A673 (cell line): ENCODE data around the gene LARP4B. TPM values are rescaled to one million over a fixed set of nuclear protein-coding genes. Genes with fewer than 3 reads are reported as not detected.

ENCODE experiments used
- BruUV-seq: library from RNA; stranded (reverse); fragments of 400-500 nt; replicated peaks from 2 replicates; lab custom pipeline; 2021; lab: Mats Ljungman, UMichigan
- CTCF ChIA-PET: fragments of 300-600 bp; sonication (Branson Sonifier 250); formaldehyde crosslinking; loops from one replicate; lab custom pipeline; 2022; ENCODE audit warnings: antibody characterized with exemption; lab: Charles Lee
- POLR2A ChIA-PET: fragments of 300-600 bp; sonication (Branson Sonifier 250); formaldehyde crosslinking; loops from one replicate; lab custom pipeline; 2022; ENCODE audit warnings: antibody characterized with exemption; ENCODE audit not compliant: low non-redundant PET; lab: Charles Lee
- DNase-seq: peaks from one replicate; pipeline ENCODE4 v3.0.0-alpha.2; 2015; ENCODE audit warnings: low spot score
- H3K27ac ChIP-seq: fragments of 200-600 bp; sonication (generic); 2 replicates; pipeline ENCODE4 v1.5.1; 2016; ENCODE audit warnings: mixed run types, low read depth, mild to moderate bottlenecking, mixed read lengths, antibody characterized with exemption, low read length; ENCODE audit not compliant: poor library complexity, severe bottlenecking
- H3K27me3 ChIP-seq: fragments of 200-600 bp; sonication (generic); replicated peaks from 2 replicates; pipeline ENCODE4 v1.6.1; 2017; ENCODE audit warnings: mixed run types, low read depth, mild to moderate bottlenecking, mixed read lengths, antibody characterized with exemption, low read length; ENCODE audit not compliant: insufficient read depth, poor library complexity
- H3K36me3 ChIP-seq: fragments of 200-600 bp; sonication (generic); 2 replicates; pipeline ENCODE4 v1.6.1; 2016; ENCODE audit warnings: mixed run types, mild to moderate bottlenecking, mixed read lengths, antibody characterized with exemption, low read length; ENCODE audit not compliant: insufficient read depth, poor library complexity, severe bottlenecking
- H3K4me1 ChIP-seq: fragments of 200-600 bp; sonication (generic); 2 replicates; pipeline ENCODE4 v1.6.1; 2017; ENCODE audit warnings: mixed run types, mild to moderate bottlenecking, mixed read lengths, antibody characterized with exemption, low read length; ENCODE audit not compliant: insufficient read depth, poor library complexity, severe bottlenecking
- H3K4me3 ChIP-seq: fragments of 200-600 bp; sonication (generic); 2 replicates; pipeline ENCODE4 v1.5.1; 2016; ENCODE audit warnings: low read depth, mixed run types, mild to moderate bottlenecking, mixed read lengths, low read length; ENCODE audit not compliant: poor library complexity, severe bottlenecking
- H3K9me3 ChIP-seq: fragments of 200-600 bp; sonication (generic); 2 replicates; pipeline ENCODE4 v1.6.1; 2016; ENCODE audit warnings: mixed run types, low read depth, mild to moderate bottlenecking, mixed read lengths, antibody characterized with exemption, low read length; ENCODE audit not compliant: poor library complexity, severe bottlenecking
- EZH2 ChIP-seq: fragments of 200-600 bp; sonication (generic); IDR thresholded peaks from 2 replicates; pipeline ENCODE4 v1.6.1; 2017; ENCODE audit warnings: borderline replicate concordance, low read depth, mild to moderate bottlenecking, mixed read lengths, antibody characterized with exemption, low read length; ENCODE audit not compliant: poor library complexity, severe bottlenecking
- intact Hi-C: fragments of 100-400 bp; cut with micrococcal nuclease; formaldehyde crosslinking; loops from one replicate; pipeline ENCODE4 v1.10.0; 2022; ENCODE audit not compliant: unreplicated experiment
- total RNA-seq: library from RNA; stranded (reverse); gene quantifications from 2 replicates; pipeline ENCODE4 v1.2.3, GENCODE V29; 2021
- TF ChIP-seq, protein P1 (sequence below): fragments of 300-800, 200-600 bp; sonication (generic); conservative IDR thresholded peaks from 2 replicates; pipeline ENCODE4 v1.5.1; 2017; ENCODE audit warnings: low read depth, mild to moderate bottlenecking, antibody characterized with exemption, low read length, moderate library complexity, mixed read lengths

Gene LARP4B
- total RNA-seq, 1 experiment from 2014 or later = 101 TPM

DNA sequence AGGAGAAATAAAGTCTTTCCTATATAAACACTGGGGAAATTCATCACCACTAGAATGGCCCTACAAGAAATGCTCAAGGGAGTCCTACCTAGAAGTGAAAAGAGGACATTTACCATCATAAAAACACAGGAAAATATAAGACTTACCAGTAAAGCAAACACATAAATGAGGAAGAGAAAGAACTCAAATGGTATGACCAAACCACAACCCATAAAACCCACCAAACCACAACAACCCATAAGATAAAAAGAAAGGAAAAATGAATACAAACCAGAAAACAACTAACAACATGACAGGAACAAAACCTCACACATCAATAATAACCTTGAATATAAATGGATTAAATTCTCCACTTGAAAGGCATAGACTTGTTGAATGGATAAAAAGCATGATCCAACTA lies 170.1 kb downstream of the LARP4B start:
- peaks cover 6% of the 10 kb centered on the region for H3K9me3 ChIP-seq
- DNase-seq = no peak

GRCh38 chr10:760622-761021 lies 170.9 kb downstream of the LARP4B start:
- no TSS peak for BruUV-seq
- Histone ChIP-seq H3K4me1 (no peaks in the 10 kb centered on the region), H3K27ac (no peak overlapping the region), H3K27me3 (no peaks in the 10 kb centered on the region), H3K9me3 (peaks cover 6% of the 10 kb centered on the region), H3K36me3 (no peaks in the 10 kb centered on the region), H3K4me3 (no peak overlapping the region)
- TF ChIP-seq, protein P1, sequence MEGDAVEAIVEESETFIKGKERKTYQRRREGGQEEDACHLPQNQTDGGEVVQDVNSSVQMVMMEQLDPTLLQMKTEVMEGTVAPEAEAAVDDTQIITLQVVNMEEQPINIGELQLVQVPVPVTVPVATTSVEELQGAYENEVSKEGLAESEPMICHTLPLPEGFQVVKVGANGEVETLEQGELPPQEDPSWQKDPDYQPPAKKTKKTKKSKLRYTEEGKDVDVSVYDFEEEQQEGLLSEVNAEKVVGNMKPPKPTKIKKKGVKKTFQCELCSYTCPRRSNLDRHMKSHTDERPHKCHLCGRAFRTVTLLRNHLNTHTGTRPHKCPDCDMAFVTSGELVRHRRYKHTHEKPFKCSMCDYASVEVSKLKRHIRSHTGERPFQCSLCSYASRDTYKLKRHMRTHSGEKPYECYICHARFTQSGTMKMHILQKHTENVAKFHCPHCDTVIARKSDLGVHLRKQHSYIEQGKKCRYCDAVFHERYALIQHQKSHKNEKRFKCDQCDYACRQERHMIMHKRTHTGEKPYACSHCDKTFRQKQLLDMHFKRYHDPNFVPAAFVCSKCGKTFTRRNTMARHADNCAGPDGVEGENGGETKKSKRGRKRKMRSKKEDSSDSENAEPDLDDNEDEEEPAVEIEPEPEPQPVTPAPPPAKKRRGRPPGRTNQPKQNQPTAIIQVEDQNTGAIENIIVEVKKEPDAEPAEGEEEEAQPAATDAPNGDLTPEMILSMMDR = no peak
- TF ChIP-seq EZH2 = no peak
- no peak for DNase-seq
- CTCF ChIA-PET = no interaction called here
- POLR2A ChIA-PET = no interaction called here
- intact Hi-C loops = no loop called here

More for the DNA sequence above, 170.1 kb downstream of the LARP4B start:
- Histone ChIP-seq H3K4me1 (no peaks in the 10 kb centered on the region), H3K36me3 (no peaks in the 10 kb centered on the region), H3K27me3 (no peaks in the 10 kb centered on the region), H3K27ac (no peak overlapping the region), H3K4me3 (no peak overlapping the region)
- BruUV-seq = no TSS peak
- intact Hi-C loops = no loop called here
- POLR2A ChIA-PET = no interaction called here
- TF ChIP-seq EZH2 = no peak
- TF ChIP-seq, protein P1 = no peak
- CTCF ChIA-PET = no interaction called here

- H3K4me3 ChIP-seq = no peak overlapping the region
- no peaks in the 10 kb centered on the region for H3K27me3 ChIP-seq
- TF ChIP-seq, protein P1 = no peak
- no peak for TF ChIP-seq EZH2
- BruUV-seq = no TSS peak
- H3K27ac ChIP-seq = no peak overlapping the region
- DNase-seq = no peak
- CTCF ChIA-PET = no interaction called here
- H3K4me1 ChIP-seq = no peaks in the 10 kb centered on the region
- POLR2A ChIA-PET = no interaction called here
- intact Hi-C loops = no loop called here
- no peaks in the 10 kb centered on the region for H3K36me3 ChIP-seq
- peaks cover 10% of the 10 kb centered on the region for H3K9me3 ChIP-seq
These were observed 171.5 kb downstream of the LARP4B start for GRCh38 chr10:759898-760477.

Other genes with a start within 250 kb of the LARP4B start
- gene DIP2C, start 242.0 kb downstream of the LARP4B start, total RNA-seq = 13.2 and 16.5 TPM in 2 replicates
- 137 and 163 TPM in 2 replicates for gene GTPBP4, start 56.7 kb upstream of the LARP4B start, total RNA-seq
- gene IDI2, start 94.2 kb upstream of the LARP4B start, total RNA-seq = not detected in 2 replicates
- 84.6 and 111 TPM in 2 replicates for gene IDI1, start 117.4 kb upstream of the LARP4B start, total RNA-seq
- gene WDR37, start 124.7 kb upstream of the LARP4B start, total RNA-seq = 12.6 and 15.5 TPM in 2 replicates